Measurements from ENCODE around the gene PSTPIP1. TPM values are rescaled to one million over a fixed set of nuclear protein-coding genes. Genes with fewer than 3 reads are reported as not detected.
"Not testable (repeated sequence)": the region's sequence is repeated elsewhere in the genome, so short reads cannot be mapped to it uniquely, and the experiment has no call there.

PSTPIP1 gene
- total RNA-seq = 100 to 1,000 TPM; 161 to 167 TPM

DNA sequence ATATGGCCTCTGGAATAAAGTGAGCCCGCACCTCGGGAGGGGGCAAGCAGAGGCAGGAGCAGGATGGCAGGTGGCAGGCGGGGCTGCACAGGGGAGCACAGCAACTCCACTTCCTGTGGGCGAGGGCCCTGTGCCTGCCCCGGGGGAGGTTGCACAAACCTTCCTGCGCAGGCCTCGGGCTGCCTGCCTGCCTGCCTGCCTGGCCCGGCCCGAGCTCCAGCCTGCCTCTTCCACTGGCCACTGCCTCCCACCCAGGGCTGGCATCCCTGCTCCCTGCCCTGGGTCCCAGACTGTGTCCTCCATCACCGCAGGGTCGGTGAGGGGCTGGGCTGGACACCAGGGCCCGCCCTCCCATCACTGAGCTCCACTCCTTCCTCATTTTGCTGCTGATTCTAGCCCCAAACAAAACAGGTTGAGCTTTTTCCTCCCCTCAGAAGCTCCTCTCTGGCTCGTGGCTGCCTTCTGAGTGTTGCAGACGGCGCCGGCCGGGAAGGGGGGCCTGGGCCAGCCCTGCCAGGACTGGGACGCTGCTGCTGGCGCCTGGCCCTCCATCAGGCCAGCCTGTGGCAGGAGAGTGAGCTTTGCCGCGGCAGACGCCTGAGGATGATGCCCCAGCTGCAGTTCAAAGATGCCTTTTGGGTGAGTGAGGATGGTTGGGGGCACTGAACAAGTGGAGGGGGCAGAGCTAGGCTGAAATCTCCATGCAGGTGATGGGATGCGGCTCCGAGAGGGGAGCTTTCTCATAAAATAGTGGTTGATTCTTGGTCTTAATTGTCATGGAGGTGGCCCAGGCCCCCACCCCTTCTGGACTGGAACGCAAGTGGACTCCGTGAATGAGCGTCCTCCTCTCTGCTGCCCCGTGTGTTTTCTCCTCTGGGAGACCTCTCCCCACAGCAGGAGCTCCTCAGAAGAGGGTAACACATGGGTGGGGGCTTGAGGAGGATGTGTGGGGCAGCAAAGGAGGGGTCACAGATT, at the start of gene PSTPIP1:
TSS of gene PSTPIP1 (plus strand) at position 156 of the 975 bp plus-strand sequence. CDS start at position 604, 448 bp downstream.
- Mint-ChIP-seq H3K4me1 (ENCODE audit: low read depth in 2 of 2) (peaks cover 45 to 57% of the 10 kb centered on the region in 2 donors), H3K36me3 (no peaks in the 10 kb centered on the region), H3K27ac (peak within 1 kb of the TSS; percentile 92 to 98), H3K9me3 (no peaks in the 10 kb centered on the region), H3K4me3 (peak within 1 kb of the TSS; percentile 94), H3K27me3 (no peaks in the 10 kb centered on the region)
- DNase-seq (ENCODE audit: low spot score) (peak; percentile 83), ATAC-seq (peak; percentile 82 to 83)

DNA sequence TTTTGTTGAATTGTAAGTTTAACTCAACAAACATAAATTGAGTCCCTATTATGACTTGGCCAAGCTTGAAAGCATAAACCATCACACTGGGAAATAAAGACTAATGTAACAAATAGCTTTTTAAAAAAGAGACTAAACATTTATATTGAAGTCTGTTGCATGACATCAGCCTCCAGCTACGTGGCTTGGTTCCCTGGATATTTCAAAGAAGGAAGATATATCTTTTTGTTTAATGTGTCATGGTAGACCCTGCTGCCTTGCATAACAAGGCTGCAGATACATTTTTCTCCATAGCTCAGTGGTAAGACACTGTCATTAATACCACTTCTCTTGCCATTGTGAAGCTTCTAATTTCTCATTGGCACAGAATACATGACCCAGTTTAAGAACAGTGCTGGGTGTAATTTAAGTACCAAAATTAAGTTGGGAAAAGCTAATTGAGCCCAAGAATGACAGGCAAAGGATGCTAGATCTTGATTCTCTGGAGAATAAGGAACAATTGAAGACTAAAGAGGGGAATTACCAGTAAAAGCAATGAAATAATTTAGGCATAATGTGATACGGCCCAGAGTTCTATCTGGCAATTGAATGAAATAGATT, 49.3 kb upstream of the PSTPIP1 start:
- H3K9me3 Mint-ChIP-seq = no peaks in the 10 kb centered on the region
- H3K4me1 Mint-ChIP-seq (ENCODE audit: low read depth in 2 of 2) = peaks cover 0 to 4% of the 10 kb centered on the region in 2 donors
- H3K27ac Mint-ChIP-seq = no peak overlapping the region
- peaks cover 23% of the 10 kb centered on the region for H3K36me3 Mint-ChIP-seq
- no peaks in the 10 kb centered on the region for H3K27me3 Mint-ChIP-seq
- H3K4me3 Mint-ChIP-seq = no peak overlapping the region
- DNase-seq (ENCODE audit: low spot score) (no peak), ATAC-seq (no peak)

DNA sequence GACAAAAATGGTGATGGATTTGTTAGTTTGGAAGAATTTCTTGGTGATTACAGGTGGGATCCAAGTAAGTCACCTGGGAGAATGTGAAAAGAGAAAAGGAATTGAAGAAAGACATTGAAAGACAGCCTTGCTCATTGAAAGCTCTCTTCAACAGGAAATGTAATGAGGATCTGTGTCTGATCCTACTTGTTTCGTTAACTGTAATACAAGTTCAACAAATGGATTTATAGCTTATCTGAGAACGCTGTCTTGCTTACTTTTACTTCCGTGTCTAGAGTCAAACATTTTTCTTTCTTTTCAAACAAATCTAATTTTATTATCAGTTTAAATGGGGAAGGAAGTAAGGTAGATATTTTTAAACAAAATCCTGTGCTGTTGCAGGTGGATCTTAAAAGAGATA, 47.5 kb upstream of the PSTPIP1 start:
- Mint-ChIP-seq H3K36me3 (peaks cover 23% of the 10 kb centered on the region), H3K27ac (no peak overlapping the region), H3K27me3 (no peaks in the 10 kb centered on the region), H3K4me1 (ENCODE audit: low read depth in 2 of 2) (peaks cover 0 to 4% of the 10 kb centered on the region in 2 donors), H3K9me3 (no peaks in the 10 kb centered on the region), H3K4me3 (no peak overlapping the region)
- no peak for ATAC-seq
- no peak for DNase-seq (ENCODE audit: low spot score)

DNA sequence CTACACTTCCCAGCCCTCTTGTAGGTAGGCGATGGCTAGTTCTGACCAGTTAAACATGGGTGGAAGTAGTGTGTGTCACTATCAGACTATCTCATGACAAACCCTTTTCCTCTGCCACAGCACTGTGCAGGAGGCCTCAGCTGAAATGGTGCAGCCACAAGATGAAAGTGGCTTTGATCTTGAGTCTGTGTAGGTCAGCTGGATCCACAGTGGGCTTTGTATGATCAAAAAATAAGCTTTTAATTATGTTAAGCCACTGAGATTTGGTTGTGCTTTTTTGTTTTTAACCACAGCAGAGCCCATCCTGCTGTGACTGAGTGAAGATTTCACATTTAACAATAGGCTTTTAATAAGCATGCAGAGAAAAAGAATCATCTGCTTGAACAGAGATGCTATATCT, 43.7 kb upstream of the PSTPIP1 start:
- no peak overlapping the region for H3K4me3 Mint-ChIP-seq
- H3K27ac Mint-ChIP-seq = no peak overlapping the region
- H3K4me1 Mint-ChIP-seq (ENCODE audit: low read depth in 2 of 2) = peaks cover 0 to 4% of the 10 kb centered on the region in 2 donors
- ATAC-seq (no peak), DNase-seq (ENCODE audit: low spot score) (no peak)
- H3K27me3 Mint-ChIP-seq = no peaks in the 10 kb centered on the region
- H3K9me3 Mint-ChIP-seq = no peaks in the 10 kb centered on the region
- H3K36me3 Mint-ChIP-seq = peaks cover 8% of the 10 kb centered on the region

DNA sequence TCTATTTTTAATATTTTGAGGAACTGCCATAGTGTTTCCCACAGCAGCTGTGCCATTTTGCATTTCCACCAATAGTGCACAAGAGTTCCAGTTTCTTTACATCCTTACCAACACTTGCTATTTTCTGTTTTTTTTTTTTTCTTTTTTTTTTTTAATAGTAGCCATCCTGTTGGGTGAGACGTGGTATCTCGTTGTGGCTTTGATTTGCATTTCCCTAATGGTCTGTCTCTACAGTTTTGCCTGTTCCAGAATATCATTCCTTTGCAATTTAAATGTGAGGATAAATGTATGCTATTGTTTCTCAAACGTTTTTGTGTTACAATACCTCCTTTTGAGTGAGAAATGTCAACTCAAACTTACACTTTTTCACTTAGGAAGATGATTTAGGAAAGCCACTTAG, 41.0 kb upstream of the PSTPIP1 start:
- no peaks in the 10 kb centered on the region for H3K4me1 Mint-ChIP-seq (ENCODE audit: low read depth in 2 of 2)
- no peaks in the 10 kb centered on the region for H3K27me3 Mint-ChIP-seq
- DNase-seq (ENCODE audit: low spot score) (no peak), ATAC-seq (no peak)
- no peaks in the 10 kb centered on the region for H3K9me3 Mint-ChIP-seq
- H3K4me3 Mint-ChIP-seq = no peak overlapping the region
- peaks cover under 1% of the 10 kb centered on the region for H3K36me3 Mint-ChIP-seq
- no peak overlapping the region for H3K27ac Mint-ChIP-seq

DNA sequence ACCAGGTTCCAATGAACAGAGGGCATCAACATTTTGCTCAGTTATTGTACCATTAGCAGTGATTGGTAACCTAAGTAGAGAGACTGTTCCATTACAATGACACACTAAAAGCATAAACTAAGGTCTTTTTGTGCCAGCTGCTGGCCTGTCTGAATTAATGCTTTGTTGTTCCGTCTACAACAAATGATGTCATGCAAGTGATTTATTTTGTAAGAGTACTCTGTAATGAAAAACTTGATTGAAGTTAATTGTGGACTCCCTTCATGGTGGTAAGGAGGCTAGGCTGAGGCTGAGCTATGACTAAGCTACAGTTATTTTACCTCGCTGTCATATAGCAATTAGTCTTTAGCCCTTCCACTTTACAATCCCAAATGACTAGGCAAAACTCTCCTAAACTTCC, 40.2 kb upstream of the PSTPIP1 start:
- Mint-ChIP-seq H3K9me3 (no peaks in the 10 kb centered on the region), H3K27me3 (no peaks in the 10 kb centered on the region), H3K27ac (no peak overlapping the region), H3K36me3 (no peaks in the 10 kb centered on the region), H3K4me1 (ENCODE audit: low read depth in 2 of 2) (no peaks in the 10 kb centered on the region), H3K4me3 (no peak overlapping the region)
- ATAC-seq (no peak), DNase-seq (ENCODE audit: low spot score) (no peak)

DNA sequence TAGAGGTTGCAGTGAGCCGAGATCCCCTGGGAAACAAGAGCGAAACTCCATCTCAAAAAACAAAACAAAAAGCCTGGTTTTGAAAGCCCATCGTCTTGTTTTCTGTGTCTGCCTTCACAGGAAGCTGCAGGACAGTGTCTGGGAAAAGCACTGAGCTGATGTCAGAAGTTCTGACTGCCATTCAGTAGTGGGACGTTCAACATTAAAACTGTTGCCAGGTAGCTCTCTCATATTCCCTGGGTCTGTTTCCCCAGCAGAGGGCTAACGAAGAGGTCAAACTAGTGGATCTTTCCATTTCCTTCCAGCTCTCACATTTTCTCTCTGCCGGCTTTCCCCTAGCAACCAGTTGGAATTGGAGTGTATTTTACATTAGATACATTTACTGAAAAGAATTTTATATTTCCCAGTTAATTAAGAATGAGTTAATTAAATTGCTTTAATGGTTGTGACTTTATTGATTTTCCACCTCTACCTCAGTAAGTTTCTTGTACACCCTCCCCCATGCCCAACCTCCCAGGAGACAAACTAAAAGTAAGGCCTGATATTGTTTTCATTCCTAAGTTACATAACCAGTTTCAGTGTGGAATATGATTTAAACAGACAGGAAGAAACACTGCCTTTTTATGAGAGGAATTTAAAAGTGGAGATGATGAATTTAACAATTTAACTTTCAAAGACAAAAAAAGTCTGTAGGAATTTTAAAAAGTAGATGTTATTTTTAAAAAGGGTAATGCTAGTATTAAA, 33.5 kb upstream of the PSTPIP1 start:
- Mint-ChIP-seq H3K27ac (no peak overlapping the region), H3K9me3 (no peaks in the 10 kb centered on the region), H3K4me1 (ENCODE audit: low read depth in 2 of 2) (no peaks in the 10 kb centered on the region), H3K36me3 (no peaks in the 10 kb centered on the region), H3K27me3 (peaks cover 11 to 13% of the 10 kb centered on the region in 2 donors), H3K4me3 (no peak overlapping the region)
- ATAC-seq (no peak), DNase-seq (ENCODE audit: low spot score) (no peak)

DNA sequence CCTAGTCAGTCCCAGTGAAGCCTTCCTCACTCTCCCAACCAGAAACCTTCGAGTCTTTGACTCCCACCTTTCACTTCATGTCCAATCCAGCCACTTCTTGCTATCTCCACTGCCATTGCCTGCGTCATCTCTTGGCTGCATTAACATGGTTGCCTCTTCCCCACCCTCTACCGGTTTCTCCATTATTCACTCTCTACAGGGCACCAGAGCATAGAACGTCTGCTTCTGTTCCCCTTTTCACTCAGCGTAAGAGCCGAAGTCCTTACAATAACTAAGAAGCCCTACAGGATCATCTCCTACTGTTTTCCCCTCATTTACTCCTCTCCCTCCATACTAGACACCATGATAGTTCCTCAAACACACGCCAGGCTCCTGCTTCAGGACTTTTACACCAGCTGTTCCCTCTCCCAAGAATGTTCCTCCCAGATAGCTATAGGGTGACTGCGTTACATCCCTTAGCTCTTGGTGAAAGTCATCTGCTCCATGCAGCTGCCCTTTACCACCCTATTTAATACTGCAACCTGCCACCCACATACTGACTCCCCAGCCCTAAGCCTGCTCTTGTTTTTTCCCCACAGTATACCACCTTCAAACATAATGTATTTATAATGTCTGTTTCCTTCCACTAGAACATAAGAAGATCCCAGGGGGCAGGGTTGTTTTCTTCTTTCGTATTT, 32.5 kb upstream of the PSTPIP1 start:
- Mint-ChIP-seq H3K27me3 (peaks cover 11 to 13% of the 10 kb centered on the region in 2 donors), H3K4me3 (no peak overlapping the region), H3K9me3 (no peaks in the 10 kb centered on the region), H3K4me1 (ENCODE audit: low read depth in 2 of 2) (no peaks in the 10 kb centered on the region), H3K27ac (no peak overlapping the region), H3K36me3 (no peaks in the 10 kb centered on the region)
- DNase-seq (ENCODE audit: low spot score) (no peak), ATAC-seq (no peak)

DNA sequence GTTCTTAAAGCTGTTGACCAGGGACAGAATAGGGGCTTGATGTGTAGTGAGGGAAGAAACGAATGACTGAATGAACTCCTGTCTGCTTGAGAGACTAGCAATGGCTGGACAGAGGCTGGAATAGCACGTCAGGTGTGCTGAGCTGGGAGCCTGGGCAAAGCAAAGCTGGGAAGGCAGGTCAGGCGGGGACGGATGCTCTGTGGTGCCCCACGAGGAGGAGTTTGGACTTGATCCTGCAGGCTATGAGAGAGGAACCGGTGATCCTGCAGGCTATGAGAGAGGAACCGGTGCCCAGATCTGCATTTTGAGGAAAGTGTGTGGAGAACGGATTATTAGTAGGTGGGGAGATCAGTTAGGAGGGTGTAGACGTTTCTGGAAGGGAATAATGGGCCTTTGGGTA, 31.3 kb upstream of the PSTPIP1 start:
- DNase-seq (ENCODE audit: low spot score) = no peak
- no peak overlapping the region for H3K4me3 Mint-ChIP-seq
- no peak for ATAC-seq
- no peak overlapping the region for H3K27ac Mint-ChIP-seq
- H3K4me1 Mint-ChIP-seq (ENCODE audit: low read depth in 2 of 2) = no peaks in the 10 kb centered on the region
- H3K27me3 Mint-ChIP-seq = peaks cover 11 to 13% of the 10 kb centered on the region in 2 donors
- no peaks in the 10 kb centered on the region for H3K9me3 Mint-ChIP-seq
- H3K36me3 Mint-ChIP-seq = no peaks in the 10 kb centered on the region

DNA sequence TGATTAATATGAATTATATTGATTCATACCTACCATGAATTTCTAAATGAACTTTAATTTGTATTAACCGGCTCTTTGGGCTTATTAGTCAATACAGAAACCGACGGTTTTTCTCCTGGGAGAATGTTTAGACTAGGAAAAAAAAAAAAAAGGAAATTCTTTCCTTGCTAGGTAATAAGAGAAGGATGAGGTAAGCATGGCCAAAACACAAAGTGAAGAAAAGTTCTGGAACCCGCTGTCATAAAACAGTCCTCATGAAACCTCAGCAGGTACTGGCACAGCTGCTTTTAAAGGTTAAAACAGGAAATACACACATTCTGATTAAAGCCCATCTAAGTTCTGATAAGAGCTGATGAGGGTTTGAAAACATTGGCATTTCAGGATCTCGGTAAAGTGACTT, 30.8 kb upstream of the PSTPIP1 start:
- Mint-ChIP-seq H3K9me3 (no peaks in the 10 kb centered on the region), H3K4me3 (no peak overlapping the region), H3K27me3 (peaks cover 11 to 13% of the 10 kb centered on the region in 2 donors), H3K4me1 (ENCODE audit: low read depth in 2 of 2) (no peaks in the 10 kb centered on the region), H3K27ac (no peak overlapping the region), H3K36me3 (no peaks in the 10 kb centered on the region)
- no peak for ATAC-seq
- DNase-seq (ENCODE audit: low spot score) = no peak

DNA sequence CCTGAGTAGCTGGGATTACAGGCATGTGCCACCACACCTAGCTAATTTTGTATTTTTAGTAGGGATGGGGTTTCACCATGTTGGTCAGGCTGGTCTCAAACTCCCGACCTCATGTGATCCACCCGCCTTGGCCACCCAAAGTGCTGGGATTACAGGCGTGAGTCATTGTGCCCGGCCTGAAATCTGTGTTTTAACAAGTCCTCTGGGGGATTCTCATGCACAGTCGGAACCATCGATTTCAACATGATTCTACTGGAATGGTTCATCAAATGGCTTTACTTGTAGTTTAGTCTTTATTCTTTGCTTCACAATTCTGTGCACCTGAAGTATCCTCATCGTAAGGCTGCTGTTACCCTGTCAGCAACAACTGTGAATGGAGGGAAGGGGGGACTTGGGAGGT, 28.9 kb upstream of the PSTPIP1 start:
- not testable (repeated sequence) for H3K27ac Mint-ChIP-seq; ATAC-seq; DNase-seq (ENCODE audit: low spot score); H3K36me3 Mint-ChIP-seq; H3K4me1 Mint-ChIP-seq (ENCODE audit: low read depth in 2 of 2); H3K9me3 Mint-ChIP-seq; H3K4me3 Mint-ChIP-seq
- H3K27me3 Mint-ChIP-seq = peaks cover 11 to 13% of the 10 kb centered on the region in 2 donors

DNA sequence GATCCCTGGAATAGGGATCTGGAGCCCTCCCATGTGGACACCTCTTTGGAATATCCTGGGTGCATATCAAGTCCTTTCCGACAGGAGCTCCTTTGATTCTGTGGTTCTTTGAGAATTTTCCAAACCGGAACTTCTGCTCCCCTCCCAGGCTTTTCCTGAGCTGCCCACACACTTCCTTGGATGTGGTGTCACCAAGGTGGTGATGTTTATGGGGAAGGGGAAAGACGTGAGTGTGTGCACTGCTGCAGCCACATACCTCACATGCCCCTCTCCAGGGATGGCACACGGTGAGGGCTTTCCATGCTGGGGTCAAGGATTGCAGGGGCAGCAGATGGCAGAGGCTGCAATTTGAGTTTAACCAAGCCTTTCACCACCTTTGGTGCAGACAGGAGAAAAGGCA, 27.9 kb upstream of the PSTPIP1 start:
- no peaks in the 10 kb centered on the region for H3K9me3 Mint-ChIP-seq
- no peaks in the 10 kb centered on the region for H3K4me1 Mint-ChIP-seq (ENCODE audit: low read depth in 2 of 2)
- peaks cover 9% of the 10 kb centered on the region in 2 donors for H3K27me3 Mint-ChIP-seq
- H3K4me3 Mint-ChIP-seq = no peak overlapping the region
- no peak overlapping the region for H3K27ac Mint-ChIP-seq
- DNase-seq (ENCODE audit: low spot score) (no peak), ATAC-seq (no peak)
- no peaks in the 10 kb centered on the region for H3K36me3 Mint-ChIP-seq

DNA sequence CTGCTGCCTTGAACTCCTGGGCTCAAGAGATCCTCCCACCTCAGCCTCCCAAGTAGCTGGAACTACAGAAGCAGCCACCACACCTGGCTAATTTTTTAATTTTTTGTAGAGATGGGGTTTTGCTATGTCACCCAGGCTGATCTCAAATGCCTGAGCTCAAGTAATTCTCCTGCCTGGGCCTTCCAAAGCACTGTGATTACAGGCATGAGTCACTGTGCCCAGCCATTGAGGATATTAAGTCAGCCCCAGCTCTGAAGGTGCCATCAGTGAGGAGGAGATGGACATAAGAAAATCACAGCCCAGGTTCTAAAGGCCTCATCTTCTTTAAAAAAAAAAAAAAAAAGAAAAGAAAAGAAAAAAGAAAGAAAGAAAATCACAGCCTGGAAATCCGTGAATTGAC, 26.6 kb upstream of the PSTPIP1 start:
- Mint-ChIP-seq H3K27me3 (peaks cover 0 to 4% of the 10 kb centered on the region in 2 donors), H3K27ac (no peak overlapping the region), H3K4me3 (no peak overlapping the region), H3K9me3 (no peaks in the 10 kb centered on the region), H3K4me1 (ENCODE audit: low read depth in 2 of 2) (no peaks in the 10 kb centered on the region), H3K36me3 (no peaks in the 10 kb centered on the region)
- DNase-seq (ENCODE audit: low spot score) = no peak
- no peak for ATAC-seq

Data from natural killer cell treated with Interleukin-12 subunit alpha and Interleukin-12 subunit beta and Interleukin-15 and Interleukin-18, amount 100 ng/mL, for 72 hours (primary cell).